Small intestine (tissue), 7 donors: Measurements from ENCODE around the gene RGL4. TPM values are rescaled to one million over a fixed set of nuclear protein-coding genes. Genes with fewer than 3 reads are reported as not detected.

Source experiments
- DNase-seq, 2 donors: peaks; one replicate each; pipeline versions ENCODE4 v3.0.0 to v3.0.0-alpha.2; 2013
- FAIRE-seq: peaks from 2 replicates; lab custom pipeline; 2012; peaks lifted over from hg19 to GRCh38; lab: Jason Lieb, UNC
- H3K27ac ChIP-seq, 3 donors: one replicate each; pipeline ENCODE4 v1.5.1; 2013; ENCODE audit warnings: low read length in 2 of 3, mild to moderate bottlenecking in 2 of 3, control low read depth in 1 of 3, inconsistent platforms in 1 of 3, low read depth in 1 of 3, moderate library complexity in 1 of 3
- H3K27me3 ChIP-seq, 3 donors: one replicate each; pipeline ENCODE4 v1.6.1; 2013; ENCODE audit warnings: low read length in 3 of 3, inconsistent platforms in 1 of 3; ENCODE audit not compliant: control insufficient read depth in 3 of 3, insufficient read depth in 3 of 3
- H3K36me3 ChIP-seq, 3 donors: one replicate each; pipeline ENCODE4 v1.6.1; 2013; ENCODE audit warnings: low read length in 3 of 3, inconsistent platforms in 1 of 3, low read depth in 1 of 3, mild to moderate bottlenecking in 1 of 3, moderate library complexity in 1 of 3; ENCODE audit not compliant: control insufficient read depth in 3 of 3, insufficient read depth in 2 of 3
- H3K4me1 ChIP-seq, 3 donors: one replicate each; pipeline ENCODE4 v1.6.1; 2013; ENCODE audit warnings: low read length in 2 of 3, inconsistent platforms in 1 of 3, low read depth in 1 of 3, mild to moderate bottlenecking in 1 of 3, moderate library complexity in 1 of 3; ENCODE audit not compliant: control insufficient read depth in 3 of 3, insufficient read depth in 2 of 3
- H3K4me3 ChIP-seq, 3 donors: one replicate each; pipeline ENCODE4 v1.5.1; 2013; ENCODE audit warnings: low read length in 3 of 3, control low read depth in 1 of 3, inconsistent platforms in 1 of 3, low read depth in 1 of 3, mild to moderate bottlenecking in 1 of 3, moderate library complexity in 1 of 3
- H3K9me3 ChIP-seq, 2 donors: one replicate each; pipeline ENCODE4 v1.6.1; 2013; ENCODE audit warnings: low read depth in 1 of 2, low read length in 1 of 2; ENCODE audit not compliant: control insufficient read depth in 2 of 2, insufficient read depth in 1 of 2
- WGBS, 3 donors: extraction: QIAGEN DNeasy Blood & Tissue Kit; methylation state at CpG; one replicate each; pipeline ENCODE4 v1.1.7; 2013; 5-methylcytosine and 5-hydroxymethylcytosine counted together
- polyA plus RNA-seq, 4 donors: library from polyadenylated mRNA; stranded (reverse) in 3 of 4; unstranded in 1 of 4; fragments of 200-250 nt in 3 of 4; fragments of 120-200 nt in 1 of 4; gene quantifications; one replicate each; pipeline versions ENCODE4 v1.2.1 to v1.2.3, GENCODE V29; 2013
- donor health status: healthy with polysubstance abuse.
- donor health status: control.
- donor health status: control.
- donor health status: Bipolar disorder and iron deficiency.
- donor health status: healthy.

Gene RGL4
- polyA plus RNA-seq, 4 donors, result 0.60 to 3.8 (median 0.91) TPM

DNA sequence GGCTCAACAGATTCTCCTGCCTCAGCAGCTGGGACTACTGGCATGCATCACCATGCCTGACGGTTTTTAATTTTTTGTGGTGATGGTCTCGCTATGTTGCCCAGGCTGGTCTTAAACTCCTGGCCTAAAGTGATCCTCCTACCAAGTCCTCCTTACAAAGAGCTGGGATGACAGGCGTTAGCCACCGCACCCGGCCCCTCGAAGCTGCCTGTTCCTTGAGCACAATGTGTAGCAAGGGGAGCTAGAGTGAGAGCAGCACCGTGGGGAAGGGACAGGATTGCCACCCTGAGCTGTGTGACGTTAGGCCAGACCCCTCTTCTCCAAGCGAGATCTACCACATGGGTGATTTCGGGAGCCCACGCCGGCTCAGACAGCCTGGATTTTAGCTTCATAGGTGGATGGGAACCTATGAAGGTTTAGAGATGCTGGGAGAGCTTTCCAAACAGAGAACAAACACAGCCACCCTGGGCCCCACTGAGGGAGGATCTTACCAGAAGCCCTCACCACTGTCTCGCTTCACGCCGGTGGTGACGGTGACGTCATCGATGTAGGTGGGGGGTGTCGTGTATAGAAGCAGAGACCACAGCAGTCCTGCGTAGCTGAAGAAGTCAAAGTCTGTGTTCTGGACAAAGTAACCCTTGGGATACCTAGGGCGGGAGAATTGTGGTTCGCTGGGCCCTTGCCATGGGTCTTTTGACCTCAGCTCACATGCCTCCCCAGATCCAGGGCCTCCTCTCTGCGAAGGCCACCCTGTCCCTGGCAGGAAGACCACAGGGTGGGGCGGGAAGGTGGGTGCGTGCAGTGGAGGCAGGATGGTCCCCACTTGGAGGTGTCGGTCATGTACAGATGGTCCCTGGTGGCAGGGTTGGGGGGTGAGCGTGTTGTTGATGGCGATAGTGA lies 23.1 kb downstream of the RGL4 start:
- Histone ChIP-seq H3K9me3 (no peaks in the 10 kb centered on the region), H3K27ac (no peak overlapping the region), H3K27me3 (no peaks in the 10 kb centered on the region), H3K4me1 (peaks cover 0 to 7% (median 4%) of the 10 kb centered on the region in 3 donors), H3K36me3 (peaks cover 17 to 42% (median 18%) of the 10 kb centered on the region in 3 donors), H3K4me3 (no peak overlapping the region)
- FAIRE-seq (no peak), DNase-seq (no peak)
- 90 to 93% (median 92%) methylated on average over 28 of the region's 28 CpGs for WGBS, 3 donors

DNA sequence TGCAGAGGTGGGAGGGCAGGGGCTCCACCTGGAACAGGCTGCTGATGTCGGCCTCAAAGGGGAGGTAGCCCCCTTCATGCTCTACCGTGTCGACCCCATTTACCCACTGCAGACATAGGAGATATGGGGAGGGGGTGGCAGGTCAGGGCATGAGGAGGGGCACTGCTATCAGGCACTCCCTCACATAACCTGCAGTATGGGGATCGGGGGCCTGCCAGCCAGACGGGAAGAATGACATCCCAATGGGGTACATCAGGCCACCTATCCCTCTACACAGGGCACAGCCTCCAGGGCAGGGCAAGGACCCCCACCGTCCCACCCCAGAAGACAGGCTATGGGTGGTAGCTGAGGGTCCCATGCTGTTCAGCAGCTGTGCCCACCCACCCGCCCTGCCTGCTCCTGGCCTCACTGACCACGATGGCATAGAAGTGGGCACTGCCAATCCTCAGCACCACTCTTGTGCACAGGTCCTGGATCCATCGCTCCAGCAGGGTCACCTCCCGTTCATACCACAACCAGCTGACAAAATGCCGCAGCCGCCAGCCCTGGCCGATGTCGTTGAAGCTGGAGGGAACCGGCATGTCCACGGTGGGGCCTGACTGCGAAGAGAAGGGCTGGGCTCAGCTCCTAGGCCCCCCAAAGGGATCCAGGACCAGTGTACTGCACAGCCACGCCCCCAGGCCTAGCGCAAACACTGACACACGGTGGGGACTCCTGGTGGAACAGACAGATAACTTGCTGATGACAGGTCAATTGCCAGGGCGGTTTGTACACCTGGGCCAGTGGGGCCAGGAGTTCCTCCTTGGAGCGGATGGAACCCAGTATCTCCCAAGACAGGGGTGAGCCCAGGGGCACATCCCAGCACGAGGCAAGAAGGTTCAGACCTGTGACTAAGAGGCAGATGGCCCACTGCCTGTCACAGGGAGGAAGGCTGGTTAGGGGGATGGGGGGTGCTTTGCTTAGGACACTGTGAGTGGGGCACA lies 24.1 kb downstream of the RGL4 start:
- no peaks in the 10 kb centered on the region for H3K27me3 ChIP-seq
- H3K4me3 ChIP-seq, result no peak overlapping the region
- H3K4me1 ChIP-seq, result peaks cover 0 to 7% (median 4%) of the 10 kb centered on the region in 3 donors
- 88 to 91% (median 91%) methylated on average over 20 to 23 of the region's 23 CpGs for WGBS, 3 donors
- no peak for FAIRE-seq
- no peaks in the 10 kb centered on the region for H3K9me3 ChIP-seq
- H3K27ac ChIP-seq, result no peak overlapping the region
- H3K36me3 ChIP-seq, result peaks cover 9 to 39% (median 18%) of the 10 kb centered on the region in 3 donors
- no peak for DNase-seq

DNA sequence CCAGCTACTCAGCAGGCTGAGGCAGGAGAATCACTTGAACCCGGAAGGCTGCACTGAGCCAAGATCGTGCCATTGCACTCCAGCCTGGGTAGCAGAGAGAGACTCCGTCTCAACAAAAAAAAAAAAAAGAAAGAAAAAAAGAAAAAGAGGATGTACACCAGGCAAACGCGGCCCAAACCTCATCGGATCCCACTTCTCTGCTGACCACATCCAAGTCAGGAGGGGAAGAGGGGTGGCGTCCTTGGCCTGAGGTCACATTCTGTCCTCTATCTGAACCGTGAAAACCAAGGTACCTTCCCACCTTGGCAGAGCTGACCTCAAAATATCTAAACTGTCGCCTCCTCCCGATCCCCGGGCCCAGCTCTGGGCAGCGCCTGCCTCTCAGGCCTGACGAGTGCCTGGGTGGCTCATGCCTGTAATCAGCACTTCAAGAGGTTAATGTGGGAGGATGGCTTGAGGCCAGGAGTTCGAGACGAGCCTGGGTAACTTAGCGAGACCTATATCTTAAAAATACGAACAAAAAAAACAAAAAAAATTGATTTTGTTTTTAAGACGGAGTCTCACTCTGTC lies 25.1 kb downstream of the RGL4 start:
- Histone ChIP-seq H3K27me3 (no peaks in the 10 kb centered on the region), H3K36me3 (peaks cover 9 to 38% (median 16%) of the 10 kb centered on the region in 3 donors), H3K27ac (no peak overlapping the region), H3K4me1 (peaks cover 0 to 7% (median 4%) of the 10 kb centered on the region in 3 donors), H3K4me3 (peak overlapping the region in 2 of 3 donors; percentile 0 to 67), H3K9me3 (no peaks in the 10 kb centered on the region)
- 73 to 77% (median 76%) methylated on average over 18 of the region's 18 CpGs for whole genome bisulfite sequencing, 3 donors
- FAIRE-seq (no peak), DNase-seq (no peak)

DNA sequence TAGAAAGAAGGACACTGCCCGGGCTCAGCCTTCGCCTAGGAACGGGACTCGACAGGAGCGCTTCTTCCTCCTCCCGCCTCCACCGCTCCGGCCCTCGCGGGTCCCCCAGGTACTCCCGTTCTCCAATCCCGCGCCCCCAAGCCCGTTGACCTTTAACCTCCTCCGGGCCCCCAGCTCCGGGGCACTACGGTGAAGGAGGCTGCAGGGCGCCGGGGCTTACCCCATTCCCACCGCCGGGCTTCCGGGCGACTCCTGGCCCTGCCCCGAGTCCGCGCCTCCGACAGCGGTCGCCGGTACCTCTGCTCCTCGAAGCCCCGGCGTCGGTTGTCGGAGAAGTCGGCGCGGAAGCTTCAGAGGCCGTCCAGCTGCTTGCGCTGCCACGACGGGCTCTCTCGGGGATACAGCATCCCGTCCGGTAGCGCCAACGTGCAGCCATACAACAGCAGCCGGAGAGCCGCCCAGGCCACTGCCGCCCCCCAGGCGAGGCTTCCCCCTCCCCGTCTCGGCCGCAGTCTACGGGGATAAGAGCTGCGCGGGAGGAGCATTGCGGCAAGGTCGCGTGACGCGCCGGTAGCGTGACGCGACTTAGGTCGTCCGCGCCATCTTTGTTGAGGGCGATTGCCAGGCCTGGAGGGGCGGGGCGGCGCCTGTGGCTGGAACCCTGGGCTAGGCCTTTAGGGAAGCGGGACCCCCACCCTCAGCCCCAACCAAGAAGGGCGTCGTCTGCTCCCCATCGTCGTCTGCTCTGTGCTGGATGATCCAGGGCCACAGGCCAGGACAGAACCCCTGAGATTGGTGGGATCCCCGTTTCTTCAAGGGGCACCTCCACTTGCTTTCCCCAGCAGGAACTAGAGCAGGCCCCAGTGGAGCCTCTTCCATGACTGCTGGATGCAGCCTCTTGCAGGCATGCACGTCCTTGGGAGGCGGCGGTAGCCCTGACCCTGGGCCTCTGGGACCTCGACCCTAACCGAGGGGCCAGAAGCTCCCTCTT lies 26.3 kb downstream of the RGL4 start:
- no peaks in the 10 kb centered on the region for H3K9me3 ChIP-seq
- FAIRE-seq, result no peak

DNA sequence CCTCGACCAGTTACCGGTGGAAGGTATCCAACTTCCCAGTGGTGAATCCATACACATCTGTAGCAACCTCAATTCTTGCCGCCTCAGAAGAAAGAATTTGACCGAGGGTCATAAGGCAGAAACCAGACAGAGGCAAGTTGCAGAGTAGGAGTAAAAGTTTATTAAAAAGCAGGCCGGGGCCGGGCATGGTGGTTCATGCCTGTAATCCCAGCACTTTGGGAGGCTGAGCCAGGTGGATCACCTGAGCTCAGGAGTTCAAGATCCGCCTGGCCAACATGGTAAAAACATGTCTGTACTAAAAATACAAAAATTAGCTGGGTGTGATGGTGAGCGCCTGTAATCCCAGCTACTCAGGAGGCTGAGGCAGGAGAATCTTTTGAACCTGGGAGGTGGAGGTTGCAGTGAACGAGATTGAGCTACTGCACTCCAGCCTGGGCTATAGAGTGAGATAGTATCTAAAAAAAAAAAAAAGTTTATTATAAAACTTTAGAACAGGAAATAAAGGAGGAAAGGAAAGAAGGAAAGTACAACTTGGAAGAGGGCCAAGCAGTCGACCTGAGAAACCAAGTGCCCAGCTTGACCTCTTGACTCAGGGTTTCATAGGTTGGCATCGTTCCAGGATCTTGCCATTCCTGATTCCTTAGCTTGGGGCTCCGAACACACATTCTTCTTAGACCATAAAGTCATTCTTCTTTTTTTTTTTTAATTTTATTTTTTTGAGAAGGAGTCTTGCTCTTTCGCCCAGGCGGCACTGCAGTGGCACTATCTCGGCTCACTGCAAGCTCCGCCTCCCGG lies 27.8 kb downstream of the RGL4 start:
- Histone ChIP-seq H3K36me3 (peaks cover 2 to 16% (median 5%) of the 10 kb centered on the region in 3 donors), H3K4me3 (no peak overlapping the region), H3K4me1 (peaks cover 0 to 7% (median 4%) of the 10 kb centered on the region in 3 donors), H3K9me3 (no peaks in the 10 kb centered on the region), H3K27me3 (no peaks in the 10 kb centered on the region), H3K27ac (no peak overlapping the region)
- 85 to 86% (median 86%) methylated on average over 17 of the region's 17 CpGs for WGBS, 3 donors
- no peak for FAIRE-seq
- DNase-seq, result peak in 1 of 2 donors; percentile 44

More for the DNA sequence above, 26.3 kb downstream of the RGL4 start:
- Histone ChIP-seq H3K36me3 (peaks cover 5 to 30% (median 13%) of the 10 kb centered on the region in 3 donors), H3K4me3 (peak overlapping the region; percentile 67 to 93 (median 90)), H3K27me3 (no peaks in the 10 kb centered on the region), H3K4me1 (peaks cover 0 to 7% (median 4%) of the 10 kb centered on the region in 3 donors), H3K27ac (peak overlapping the region; percentile 31 to 77 (median 72))
- peak; percentile 84 to 94 for DNase-seq
- 5 to 6% (median 5%) methylated on average over 73 to 84 of the region's 84 CpGs for whole genome bisulfite sequencing, 3 donors

DNA sequence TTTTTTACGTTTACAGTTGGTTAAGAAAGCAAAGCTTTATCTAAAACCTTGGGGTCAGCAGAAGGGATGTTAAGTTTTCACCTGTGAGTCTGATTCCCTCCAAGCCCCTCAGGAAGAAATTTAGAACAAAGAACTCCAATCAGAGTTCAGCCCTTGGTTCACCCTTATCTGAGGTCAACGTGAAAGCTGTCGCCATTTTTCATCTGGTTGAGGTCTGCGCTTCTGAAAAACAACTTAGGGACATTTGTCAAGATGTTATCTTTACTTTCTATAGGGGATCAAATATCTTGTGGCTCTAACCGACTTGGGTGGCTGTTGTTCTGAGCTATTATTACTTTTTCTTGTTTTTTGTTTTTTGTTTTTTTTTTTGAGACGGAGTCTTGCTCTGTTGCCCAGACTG lies 30.0 kb downstream of the RGL4 start:
- H3K27me3 ChIP-seq, result no peaks in the 10 kb centered on the region
- H3K36me3 ChIP-seq, result no peaks in the 10 kb centered on the region
- 67 to 71% (median 68%) methylated on average over 6 of the region's 6 CpGs for WGBS, 3 donors
- no peak overlapping the region for H3K4me3 ChIP-seq
- H3K9me3 ChIP-seq, result no peaks in the 10 kb centered on the region
- H3K4me1 ChIP-seq, result peaks cover 0 to 7% (median 3%) of the 10 kb centered on the region in 3 donors
- no peak overlapping the region for H3K27ac ChIP-seq
- FAIRE-seq, result no peak
- DNase-seq, result no peak

DNA sequence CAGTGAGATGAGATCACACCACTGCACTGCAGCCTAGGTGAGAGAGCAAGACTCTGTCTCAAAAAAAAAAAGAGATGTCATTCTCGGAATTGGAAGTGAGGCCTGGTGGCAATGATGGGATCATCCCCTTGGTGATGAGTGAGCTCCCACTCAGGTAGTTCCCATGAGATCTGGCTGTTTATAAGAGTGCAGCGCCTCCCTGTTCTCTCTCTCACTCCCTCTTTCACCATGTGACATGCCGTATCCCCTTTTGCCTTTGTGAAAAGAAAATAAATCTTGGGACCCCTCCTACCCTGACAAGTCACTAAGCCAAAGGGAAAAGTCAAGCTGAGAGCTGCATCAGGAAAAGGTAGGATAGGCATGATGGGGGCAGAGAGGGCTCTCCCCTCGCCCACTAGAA lies 31.3 kb downstream of the RGL4 start:
- no peaks in the 10 kb centered on the region for H3K27me3 ChIP-seq
- H3K4me3 ChIP-seq, result no peak overlapping the region
- DNase-seq (no peak), FAIRE-seq (no peak)
- H3K36me3 ChIP-seq, result no peaks in the 10 kb centered on the region
- WGBS, 3 donors, result 78 to 84% (median 81%) methylated on average over 4 of the region's 4 CpGs
- peaks cover 0 to 4% (median 0%) of the 10 kb centered on the region in 3 donors for H3K4me1 ChIP-seq
- no peak overlapping the region for H3K27ac ChIP-seq
- H3K9me3 ChIP-seq, result no peaks in the 10 kb centered on the region
